DMS 273 treated with DMSO at 0.1 percent for 48 hours (cell line): ENCODE results near the gene C1orf105.

Experiments
- DNase-seq: peaks from one replicate; lab custom pipeline; 2025; lab: John Stamatoyannopoulos, UW

The C1orf105 gene

GRCh38 chr1:172397221-172397620 lies 23.3 kb upstream of the C1orf105 start:
- no peak for DNase-seq

GRCh38 chr1:172397633-172398032 lies 22.9 kb upstream of the C1orf105 start:
- no peak for DNase-seq

- DNase-seq: no peak
Measured at GRCh38 chr1:172398193-172398592, 22.3 kb upstream of the C1orf105 start.

GRCh38 chr1:172398970-172399755 lies 21.3 kb upstream of the C1orf105 start:
- peak; percentile 71 for DNase-seq

GRCh38 chr1:172399756-172400721 lies 20.4 kb upstream of the C1orf105 start:
- DNase-seq: no peak

GRCh38 chr1:172400722-172401105 lies 19.8 kb upstream of the C1orf105 start:
- DNase-seq: no peak

GRCh38 chr1:172401477-172401876 lies 19.0 kb upstream of the C1orf105 start:
- no peak for DNase-seq

GRCh38 chr1:172401892-172402291 lies 18.6 kb upstream of the C1orf105 start:
- no peak for DNase-seq

- DNase-seq: no peak
Measured at GRCh38 chr1:172402878-172403569, 17.5 kb upstream of the C1orf105 start.

GRCh38 chr1:172404121-172404520 lies 16.4 kb upstream of the C1orf105 start:
- DNase-seq: no peak

GRCh38 chr1:172405912-172406311 lies 14.6 kb upstream of the C1orf105 start:
- DNase-seq: no peak

GRCh38 chr1:172406968-172407367 lies 13.5 kb upstream of the C1orf105 start:
- no peak for DNase-seq

- DNase-seq: no peak
Measured at GRCh38 chr1:172408958-172409357, 11.5 kb upstream of the C1orf105 start.

GRCh38 chr1:172410027-172410426 lies 10.5 kb upstream of the C1orf105 start:
- DNase-seq: no peak

- DNase-seq: no peak
Measured at GRCh38 chr1:172411791-172412338, 8.6 kb upstream of the C1orf105 start.

- DNase-seq: no peak
Measured at GRCh38 chr1:172414331-172414730, 6.2 kb upstream of the C1orf105 start.

- no peak for DNase-seq
Measured at GRCh38 chr1:172416496-172417035, 3.9 kb upstream of the C1orf105 start.

GRCh38 chr1:172417557-172417956 lies 2.9 kb upstream of the C1orf105 start:
- DNase-seq: no peak

GRCh38 chr1:172421974-172422604 lies 1.6 kb downstream of the C1orf105 start:
- DNase-seq: no peak

GRCh38 chr1:172423336-172423735 lies 2.9 kb downstream of the C1orf105 start:
- no peak for DNase-seq

GRCh38 chr1:172425339-172425738 lies 4.9 kb downstream of the C1orf105 start:
- no peak for DNase-seq
